H9 (cell line): ENCODE results near the gene TMEM240. TPM values are rescaled to one million over a fixed set of nuclear protein-coding genes. Genes with fewer than 3 reads are reported as not detected.
"Not testable (repeated sequence)": the region's sequence is repeated elsewhere in the genome, so short reads cannot be mapped to it uniquely, and the experiment has no call there.

Experiments used
- DNase-seq: peaks from one replicate; pipeline ENCODE4 v3.0.0-alpha.2; 2017
- H2AFZ ChIP-seq: one replicate; pipeline ENCODE4 v1.6.1; 2013; ENCODE audit warnings: mild to moderate bottlenecking, low read length, control low read depth, moderate library complexity
- H2AK5ac ChIP-seq: 2 replicates; pipeline ENCODE4 v1.6.1; 2013; ENCODE audit warnings: low read length, control low read depth, mixed read lengths; ENCODE audit not compliant: insufficient read length
- H2BK120ac ChIP-seq: one replicate; pipeline ENCODE4 v1.6.1; 2013; ENCODE audit warnings: low read depth, mild to moderate bottlenecking, low read length, control low read depth, inconsistent platforms; ENCODE audit not compliant: poor library complexity, severe bottlenecking
- H2BK12ac ChIP-seq: 2 replicates; pipeline ENCODE4 v1.6.1; 2013; ENCODE audit warnings: low read length, control low read depth, mixed read lengths, low read depth; ENCODE audit not compliant: insufficient read length
- H2BK15ac ChIP-seq: 2 replicates; pipeline ENCODE4 v1.6.1; 2013; ENCODE audit warnings: low read depth, low read length, control low read depth
- H2BK20ac ChIP-seq: one replicate; pipeline ENCODE4 v1.6.1; 2013; ENCODE audit warnings: low read depth, mild to moderate bottlenecking, low read length, control low read depth, inconsistent platforms; ENCODE audit not compliant: poor library complexity, severe bottlenecking
- H2BK5ac ChIP-seq: 2 replicates; pipeline ENCODE4 v1.6.1; 2013; ENCODE audit warnings: low read length, control low read depth, mixed read lengths; ENCODE audit not compliant: insufficient read length
- H3K14ac ChIP-seq: 2 replicates; pipeline ENCODE4 v1.6.1; 2013; ENCODE audit warnings: low read length, control low read depth; ENCODE audit not compliant: insufficient read depth
- H3K18ac ChIP-seq: 2 replicates; pipeline ENCODE4 v1.6.1; 2013; ENCODE audit warnings: low read depth, mild to moderate bottlenecking, mixed read lengths, low read length, control low read depth; ENCODE audit not compliant: insufficient read length
- H3K23ac ChIP-seq: 2 replicates; pipeline ENCODE4 v1.6.1; 2013; ENCODE audit warnings: low read length, control low read depth, mixed read lengths, low read depth; ENCODE audit not compliant: insufficient read length
- H3K23me2 ChIP-seq: 2 replicates; pipeline ENCODE4 v1.6.1; 2013; ENCODE audit warnings: low read depth, mild to moderate bottlenecking, mixed read lengths, low read length, control low read depth; ENCODE audit not compliant: insufficient read length, poor library complexity, severe bottlenecking
- H3K27ac ChIP-seq: 2 replicates; pipeline ENCODE4 v1.5.1; 2013; ENCODE audit warnings: low read length, control low read depth, mixed read lengths, low read depth; ENCODE audit not compliant: insufficient read length
- H3K27me3 ChIP-seq: 2 replicates; pipeline ENCODE4 v1.6.1; 2013; ENCODE audit warnings: low read length, control low read depth, inconsistent platforms; ENCODE audit not compliant: insufficient read depth
- H3K4ac ChIP-seq: 2 replicates; pipeline ENCODE4 v1.6.1; 2013; ENCODE audit warnings: low read depth, mild to moderate bottlenecking, control low read depth, inconsistent platforms, low read length, moderate library complexity
- H3K4me1 ChIP-seq: 2 replicates; pipeline ENCODE4 v1.6.1; 2013; ENCODE audit warnings: low read length, control low read depth, inconsistent platforms; ENCODE audit not compliant: insufficient read depth
- H3K4me2 ChIP-seq: 2 replicates; pipeline ENCODE4 v1.6.1; 2013; ENCODE audit warnings: low read length, control low read depth, mixed read lengths; ENCODE audit not compliant: insufficient read length, insufficient read depth
- H3K56ac ChIP-seq: 2 replicates; pipeline ENCODE4 v1.6.1; 2013; ENCODE audit warnings: low read depth, mild to moderate bottlenecking, mixed read lengths, low read length, control low read depth; ENCODE audit not compliant: insufficient read length
- H3K79me1 ChIP-seq: 2 replicates; pipeline ENCODE4 v1.6.1; 2013; ENCODE audit warnings: low read depth, mild to moderate bottlenecking, moderate library complexity, low read length, control low read depth, inconsistent platforms; ENCODE audit not compliant: insufficient read depth, poor library complexity, severe bottlenecking
- H3K79me2 ChIP-seq: 2 replicates; pipeline ENCODE4 v1.6.1; 2013; ENCODE audit warnings: low read length, control low read depth, inconsistent platforms; ENCODE audit not compliant: insufficient read depth
- H3K9ac ChIP-seq: 2 replicates; pipeline ENCODE4 v1.6.1; 2013; ENCODE audit warnings: low read length, control low read depth, mixed read lengths; ENCODE audit not compliant: insufficient read length; ENCODE audit errors: extremely low read depth
- H3K9me3 ChIP-seq: one replicate; pipeline ENCODE4 v1.6.1; 2013; ENCODE audit warnings: low read depth, low read length, inconsistent platforms; ENCODE audit not compliant: control insufficient read depth
- H3T11ph ChIP-seq: one replicate; pipeline ENCODE4 v1.6.1; 2013; ENCODE audit warnings: mild to moderate bottlenecking, low read length, control low read depth, inconsistent platforms
- H4K20me1 ChIP-seq: one replicate; pipeline ENCODE4 v1.6.1; 2013; ENCODE audit not compliant: control insufficient read depth, insufficient read length, insufficient read depth
- H4K5ac ChIP-seq: 2 replicates; pipeline ENCODE4 v1.6.1; 2013; ENCODE audit warnings: low read depth, mild to moderate bottlenecking, mixed read lengths, low read length, control low read depth; ENCODE audit not compliant: insufficient read length
- H4K8ac ChIP-seq: replicated peaks from 2 replicates; pipeline ENCODE4 v1.6.1; 2013; ENCODE audit warnings: low read length, control low read depth, mixed read lengths, low read depth; ENCODE audit not compliant: insufficient read length
- H4K91ac ChIP-seq: 2 replicates; pipeline ENCODE4 v1.6.1; 2013; ENCODE audit warnings: low read depth, mild to moderate bottlenecking, moderate library complexity, mixed read lengths, low read length, control low read depth; ENCODE audit not compliant: insufficient read length
- H3K27ac Mint-ChIP-seq, 3 experiments: 2 replicates in 2 of 3; 3 replicates in 1 of 3; pipeline ENCODE4 v1.8.0; 2020 to 2021; ENCODE audit warnings: mixed read lengths in 3 of 3, mild to moderate bottlenecking in 1 of 3, moderate library complexity in 1 of 3
- H3K27me3 Mint-ChIP-seq: 2 replicates; pipeline ENCODE4 v1.8.0; 2021; ENCODE audit warnings: low read depth, mild to moderate bottlenecking, moderate library complexity, mixed read lengths
- H3K36me3 Mint-ChIP-seq, 3 experiments: 2 replicates in 2 of 3; 3 replicates in 1 of 3; pipeline ENCODE4 v1.8.0; 2020 to 2021; ENCODE audit warnings: low read depth in 3 of 3, mixed read lengths in 3 of 3; ENCODE audit not compliant: insufficient read depth in 1 of 3
- H3K4me1 Mint-ChIP-seq, 2 experiments: 2 replicates each; pipeline ENCODE4 v1.8.0; 2020; ENCODE audit warnings: mixed read lengths in 2 of 2
- H3K4me3 Mint-ChIP-seq, 2 experiments: 2 replicates in 1 of 2; 3 replicates in 1 of 2; pipeline ENCODE4 v1.8.0; 2020 to 2021; ENCODE audit warnings: mild to moderate bottlenecking in 2 of 2, mixed read lengths in 2 of 2, moderate library complexity in 1 of 2
- H3K9me3 Mint-ChIP-seq, 2 experiments: 2 replicates in 1 of 2; 3 replicates in 1 of 2; pipeline ENCODE4 v1.8.0; 2020; ENCODE audit warnings: mild to moderate bottlenecking in 2 of 2, mixed read lengths in 2 of 2, moderate library complexity in 1 of 2
- WGBS: extraction: QIAGEN DNeasy Blood & Tissue Kit; methylation state at CpG from one replicate; pipeline ENCODE4 v1.1.7; 2013; ENCODE audit warnings: missing lambda C conversion rate, low lambda C conversion rate, mixed read lengths; ENCODE audit not compliant: insufficient read length; ENCODE audit errors: extremely low coverage; 5-methylcytosine and 5-hydroxymethylcytosine counted together
- total RNA-seq: library from RNA; stranded (reverse); gene quantifications from 2 replicates; pipeline ENCODE4 v1.2.1, GENCODE V29; 2021
- TF ChIP-seq, protein P1 (sequence below): fragments of 200-600 bp; sonication (generic); conservative IDR thresholded peaks from 3 replicates; pipeline ENCODE4 v1.8.0; 2021; ENCODE audit warnings: antibody characterized with exemption, mild to moderate bottlenecking

TMEM240 gene
- total RNA-seq, 1 experiment from 2014 or later: 8.7 TPM

DNA sequence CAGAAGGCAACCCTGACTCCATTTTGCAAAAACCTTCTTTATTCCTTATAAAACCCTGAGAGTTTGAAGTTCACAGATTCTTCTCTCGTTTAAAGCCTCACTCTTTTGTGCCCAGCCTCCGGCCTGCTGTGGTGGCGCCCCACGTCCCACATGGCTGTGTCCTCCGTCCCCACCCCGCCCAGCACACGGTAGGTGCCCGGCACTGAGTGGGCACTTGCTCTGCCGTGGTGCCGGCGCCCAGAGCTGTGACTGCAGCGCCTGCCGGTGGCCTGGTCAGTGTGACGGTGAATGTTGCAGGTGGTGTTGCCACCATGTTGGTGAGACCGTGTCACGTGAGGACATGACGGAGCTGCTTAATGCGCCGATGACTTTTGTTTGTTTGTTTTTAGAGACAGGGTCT is 19.1 kb downstream of the TMEM240 start:
- H4K8ac ChIP-seq: no peak overlapping the region
- no peak overlapping the region for H4K91ac ChIP-seq
- H2BK15ac ChIP-seq: no peak overlapping the region
- H4K5ac ChIP-seq: no peak overlapping the region
- Mint-ChIP-seq H3K27me3 (no peaks in the 10 kb centered on the region), H3K4me3 (no peak overlapping the region), H3K27ac (no peak overlapping the region), H3K9me3 (no peaks in the 10 kb centered on the region), H3K4me1 (no peaks in the 10 kb centered on the region), H3K36me3 (peaks cover 12 to 64% (median 29%) of the 10 kb centered on the region in 3 experiments)
- no peak overlapping the region for H2BK5ac ChIP-seq
- no peak overlapping the region for H3K56ac ChIP-seq
- no peak overlapping the region for H3K9ac ChIP-seq
- H4K20me1 ChIP-seq: no peaks in the 10 kb centered on the region
- H3K4me1 ChIP-seq: no peaks in the 10 kb centered on the region
- H3K18ac ChIP-seq: no peak overlapping the region
- no peak overlapping the region for H2AK5ac ChIP-seq
- no peaks in the 10 kb centered on the region for H3K79me2 ChIP-seq
- H2BK12ac ChIP-seq: no peak overlapping the region
- H3K27ac ChIP-seq: no peak overlapping the region
- no peak for DNase-seq
- no peak overlapping the region for H3T11ph ChIP-seq
- no peaks in the 10 kb centered on the region for H3K79me1 ChIP-seq
- H3K4ac ChIP-seq: no peak overlapping the region
- no peak overlapping the region for H2AFZ ChIP-seq
- no peak overlapping the region for H3K23ac ChIP-seq
- WGBS: no CpG with 5 or more reads among the region's 19 CpGs
- H2BK20ac ChIP-seq: no peak overlapping the region
- no peak overlapping the region for H2BK120ac ChIP-seq
- no peak overlapping the region for H3K4me2 ChIP-seq
- TF ChIP-seq, protein P1, sequence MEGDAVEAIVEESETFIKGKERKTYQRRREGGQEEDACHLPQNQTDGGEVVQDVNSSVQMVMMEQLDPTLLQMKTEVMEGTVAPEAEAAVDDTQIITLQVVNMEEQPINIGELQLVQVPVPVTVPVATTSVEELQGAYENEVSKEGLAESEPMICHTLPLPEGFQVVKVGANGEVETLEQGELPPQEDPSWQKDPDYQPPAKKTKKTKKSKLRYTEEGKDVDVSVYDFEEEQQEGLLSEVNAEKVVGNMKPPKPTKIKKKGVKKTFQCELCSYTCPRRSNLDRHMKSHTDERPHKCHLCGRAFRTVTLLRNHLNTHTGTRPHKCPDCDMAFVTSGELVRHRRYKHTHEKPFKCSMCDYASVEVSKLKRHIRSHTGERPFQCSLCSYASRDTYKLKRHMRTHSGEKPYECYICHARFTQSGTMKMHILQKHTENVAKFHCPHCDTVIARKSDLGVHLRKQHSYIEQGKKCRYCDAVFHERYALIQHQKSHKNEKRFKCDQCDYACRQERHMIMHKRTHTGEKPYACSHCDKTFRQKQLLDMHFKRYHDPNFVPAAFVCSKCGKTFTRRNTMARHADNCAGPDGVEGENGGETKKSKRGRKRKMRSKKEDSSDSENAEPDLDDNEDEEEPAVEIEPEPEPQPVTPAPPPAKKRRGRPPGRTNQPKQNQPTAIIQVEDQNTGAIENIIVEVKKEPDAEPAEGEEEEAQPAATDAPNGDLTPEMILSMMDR: no peak
- no peaks in the 10 kb centered on the region for H3K9me3 ChIP-seq
- H3K23me2 ChIP-seq: no peaks in the 10 kb centered on the region
- no peak overlapping the region for H3K14ac ChIP-seq
- no peaks in the 10 kb centered on the region for H3K27me3 ChIP-seq

GRCh38 chr1:1519805-1520505 is 20.5 kb downstream of the TMEM240 start:
- not testable (repeated sequence) for H3K27ac ChIP-seq, H2BK12ac ChIP-seq, H3K27me3 Mint-ChIP-seq, H3K9me3 Mint-ChIP-seq, H2BK20ac ChIP-seq, H3K27ac Mint-ChIP-seq, H3K27me3 ChIP-seq, H3K14ac ChIP-seq, DNase-seq, H3K4me2 ChIP-seq, H3K79me2 ChIP-seq, H3K4ac ChIP-seq, H3K9ac ChIP-seq, H3K23ac ChIP-seq, H2BK15ac ChIP-seq, H4K5ac ChIP-seq, H3K4me3 Mint-ChIP-seq, H3K56ac ChIP-seq, H3K4me1 ChIP-seq, H3K9me3 ChIP-seq, H3K79me1 ChIP-seq, H3T11ph ChIP-seq, H2BK5ac ChIP-seq, H2AFZ ChIP-seq, H4K20me1 ChIP-seq, H2BK120ac ChIP-seq, H2AK5ac ChIP-seq, H4K8ac ChIP-seq, H4K91ac ChIP-seq, H3K18ac ChIP-seq, H3K4me1 Mint-ChIP-seq, H3K23me2 ChIP-seq
- WGBS: no CpG with 5 or more reads among the region's 51 CpGs
- peaks cover 16 to 58% (median 25%) of the 10 kb centered on the region in 3 experiments for H3K36me3 Mint-ChIP-seq
